ENCODE results near the gene AGR2. TPM values are rescaled to one million over a fixed set of nuclear protein-coding genes. Genes with fewer than 3 reads are reported as not detected.

AGR2 gene
- total RNA-seq, 1 experiment from 2014 or later: not detected

DNA sequence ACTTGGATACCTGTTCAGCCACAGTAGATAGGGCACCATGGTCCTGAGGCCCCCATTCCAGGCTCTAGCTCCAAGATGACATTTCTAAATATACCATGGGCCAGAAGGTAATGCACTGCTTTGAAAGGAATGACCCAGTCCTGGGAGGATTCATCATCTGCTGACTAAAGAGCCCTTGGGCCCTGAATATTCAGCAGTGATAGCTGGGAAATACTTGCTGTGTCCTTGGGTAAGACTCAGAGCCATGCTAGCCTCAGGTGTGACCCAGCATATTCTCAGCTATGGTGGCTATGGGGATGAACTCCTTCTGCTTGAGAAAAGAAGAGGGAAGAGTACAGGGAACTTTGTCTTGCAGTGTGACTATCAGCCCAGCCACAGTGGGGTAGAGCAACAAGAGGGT, 21.3 kb upstream of the AGR2 start:
- DNase-seq (ENCODE audit: low spot score): no peak
- BruUV-seq (replicated peaks): no TSS peak
- no peaks in the 10 kb centered on the region for H3K27me3 ChIP-seq (replicated peaks; ENCODE audit: insufficient read depth, low read depth, low read length, poor library complexity)
- H3K36me3 ChIP-seq (ENCODE audit: insufficient read depth, low read length, poor library complexity, severe bottlenecking): no peaks in the 10 kb centered on the region
- intact Hi-C loops (cut with micrococcal nuclease; ENCODE audit: unreplicated experiment): no loop called here
- POLR2A ChIA-PET (ENCODE audit: low non-redundant PET): no interaction called here
- H3K4me3 ChIP-seq (ENCODE audit: low read depth, low read length, poor library complexity, severe bottlenecking): no peak overlapping the region
- H3K9me3 ChIP-seq (ENCODE audit: low read depth, low read length, poor library complexity, severe bottlenecking): no peaks in the 10 kb centered on the region
- H3K27ac ChIP-seq (ENCODE audit: low read depth, low read length, poor library complexity, severe bottlenecking): no peak overlapping the region
- CTCF ChIA-PET: no interaction called here
- no peaks in the 10 kb centered on the region for H3K4me1 ChIP-seq (ENCODE audit: insufficient read depth, low read length, poor library complexity, severe bottlenecking)
- TF ChIP-seq, protein P1, sequence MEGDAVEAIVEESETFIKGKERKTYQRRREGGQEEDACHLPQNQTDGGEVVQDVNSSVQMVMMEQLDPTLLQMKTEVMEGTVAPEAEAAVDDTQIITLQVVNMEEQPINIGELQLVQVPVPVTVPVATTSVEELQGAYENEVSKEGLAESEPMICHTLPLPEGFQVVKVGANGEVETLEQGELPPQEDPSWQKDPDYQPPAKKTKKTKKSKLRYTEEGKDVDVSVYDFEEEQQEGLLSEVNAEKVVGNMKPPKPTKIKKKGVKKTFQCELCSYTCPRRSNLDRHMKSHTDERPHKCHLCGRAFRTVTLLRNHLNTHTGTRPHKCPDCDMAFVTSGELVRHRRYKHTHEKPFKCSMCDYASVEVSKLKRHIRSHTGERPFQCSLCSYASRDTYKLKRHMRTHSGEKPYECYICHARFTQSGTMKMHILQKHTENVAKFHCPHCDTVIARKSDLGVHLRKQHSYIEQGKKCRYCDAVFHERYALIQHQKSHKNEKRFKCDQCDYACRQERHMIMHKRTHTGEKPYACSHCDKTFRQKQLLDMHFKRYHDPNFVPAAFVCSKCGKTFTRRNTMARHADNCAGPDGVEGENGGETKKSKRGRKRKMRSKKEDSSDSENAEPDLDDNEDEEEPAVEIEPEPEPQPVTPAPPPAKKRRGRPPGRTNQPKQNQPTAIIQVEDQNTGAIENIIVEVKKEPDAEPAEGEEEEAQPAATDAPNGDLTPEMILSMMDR (conservative IDR thresholded peaks at IDR 0.05; ENCODE audit: low read depth, low read length): no peak
- no peak for TF ChIP-seq EZH2 (IDR thresholded peaks at IDR 0.05; ENCODE audit: borderline replicate concordance, low read depth, low read length, poor library complexity, severe bottlenecking)

DNA sequence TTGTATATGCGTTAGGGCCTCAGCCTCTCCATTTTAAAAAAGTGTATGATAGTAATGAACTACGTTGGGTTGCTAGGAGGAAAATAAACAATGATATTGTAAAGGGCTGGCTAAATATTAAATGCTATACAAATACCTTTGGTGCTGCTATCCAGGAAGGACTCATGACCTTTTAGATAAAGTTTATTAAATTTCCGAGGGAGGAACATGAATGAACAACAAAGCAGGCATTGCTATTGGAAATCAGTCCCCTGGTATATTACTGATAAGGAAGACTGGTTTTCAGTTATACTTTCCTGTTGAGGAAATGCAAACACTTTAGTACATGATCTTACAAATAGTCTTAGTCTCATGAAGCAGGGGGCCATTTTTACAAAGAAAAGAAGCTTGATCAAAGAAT, 17.2 kb upstream of the AGR2 start:
- no peak for TF ChIP-seq EZH2 (IDR thresholded peaks at IDR 0.05; ENCODE audit: borderline replicate concordance, low read depth, low read length, poor library complexity, severe bottlenecking)
- TF ChIP-seq, protein P1 (conservative IDR thresholded peaks at IDR 0.05; ENCODE audit: low read depth, low read length): no peak
- no TSS peak for BruUV-seq (replicated peaks)
- Histone ChIP-seq H3K4me3 (ENCODE audit: low read depth, low read length, poor library complexity, severe bottlenecking) (no peak overlapping the region), H3K27ac (ENCODE audit: low read depth, low read length, poor library complexity, severe bottlenecking) (no peak overlapping the region), H3K27me3 (replicated peaks; ENCODE audit: insufficient read depth, low read depth, low read length, poor library complexity) (no peaks in the 10 kb centered on the region), H3K36me3 (ENCODE audit: insufficient read depth, low read length, poor library complexity, severe bottlenecking) (no peaks in the 10 kb centered on the region), H3K9me3 (ENCODE audit: low read depth, low read length, poor library complexity, severe bottlenecking) (no peaks in the 10 kb centered on the region), H3K4me1 (ENCODE audit: insufficient read depth, low read length, poor library complexity, severe bottlenecking) (peaks cover 5% of the 10 kb centered on the region)
- intact Hi-C loops (cut with micrococcal nuclease; ENCODE audit: unreplicated experiment): no loop called here
- POLR2A ChIA-PET (ENCODE audit: low non-redundant PET): no interaction called here
- CTCF ChIA-PET: no interaction called here
- DNase-seq (ENCODE audit: low spot score): no peak

DNA sequence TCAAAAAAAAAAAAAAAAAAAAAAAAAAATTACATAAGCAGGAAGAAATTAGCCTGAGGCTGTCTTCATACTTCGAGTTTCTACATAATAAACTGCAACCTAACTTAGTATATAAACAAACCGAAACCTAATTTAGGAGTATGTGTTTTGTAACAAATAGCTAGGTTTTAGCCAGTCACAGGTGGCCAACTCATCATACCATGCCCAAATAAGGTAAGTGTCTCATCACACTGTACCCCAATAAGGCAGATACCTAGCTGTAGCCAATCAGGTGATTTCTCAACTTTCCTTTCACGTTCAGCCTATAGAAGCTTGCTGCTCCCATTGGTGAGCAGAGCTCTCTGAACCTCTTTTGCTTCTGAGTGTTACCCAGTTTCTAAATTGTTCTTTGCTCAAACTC, 13.9 kb upstream of the AGR2 start:
- intact Hi-C loops (cut with micrococcal nuclease; ENCODE audit: unreplicated experiment): no loop called here
- no peak for DNase-seq (ENCODE audit: low spot score)
- Histone ChIP-seq H3K27ac (ENCODE audit: low read depth, low read length, poor library complexity, severe bottlenecking) (no peak overlapping the region), H3K27me3 (replicated peaks; ENCODE audit: insufficient read depth, low read depth, low read length, poor library complexity) (no peaks in the 10 kb centered on the region), H3K36me3 (ENCODE audit: insufficient read depth, low read length, poor library complexity, severe bottlenecking) (no peaks in the 10 kb centered on the region), H3K9me3 (ENCODE audit: low read depth, low read length, poor library complexity, severe bottlenecking) (no peaks in the 10 kb centered on the region), H3K4me1 (ENCODE audit: insufficient read depth, low read length, poor library complexity, severe bottlenecking) (peaks cover 5% of the 10 kb centered on the region), H3K4me3 (ENCODE audit: low read depth, low read length, poor library complexity, severe bottlenecking) (no peak overlapping the region)
- CTCF ChIA-PET: interaction anchor here (0.7 kb wide), 1 partner anchor 171 kb away, joined by 4 read pairs; no protein-coding TSS in a partner anchor
- BruUV-seq (replicated peaks): no TSS peak
- no peak for TF ChIP-seq EZH2 (IDR thresholded peaks at IDR 0.05; ENCODE audit: borderline replicate concordance, low read depth, low read length, poor library complexity, severe bottlenecking)
- TF ChIP-seq, protein P1 (conservative IDR thresholded peaks at IDR 0.05; ENCODE audit: low read depth, low read length): no peak
- POLR2A ChIA-PET (ENCODE audit: low non-redundant PET): no interaction called here
